Measurements from ENCODE around the gene SHPK.

GRCh38 chr17:3641014-3641413 is 5.0 kb upstream of the SHPK start:
- no peak for TF ChIP-seq CTCF (IDR thresholded peaks at IDR 0.05; ENCODE audit: low read length)
- TF ChIP-seq EZH2 (optimal IDR thresholded peaks at IDR 0.05; ENCODE audit: low read depth, low read length): no peak
- TF ChIP-seq EZH2phosphoT487 (IDR thresholded peaks at IDR 0.05; ENCODE audit: low read length): no peak

Measured in MM.1S (cell line).